ENCODE data around the gene ITPKA.
"Not testable (repeated sequence)": the region's sequence is repeated elsewhere in the genome, so short reads cannot be mapped to it uniquely, and the experiment has no call there.

Gene ITPKA

DNA sequence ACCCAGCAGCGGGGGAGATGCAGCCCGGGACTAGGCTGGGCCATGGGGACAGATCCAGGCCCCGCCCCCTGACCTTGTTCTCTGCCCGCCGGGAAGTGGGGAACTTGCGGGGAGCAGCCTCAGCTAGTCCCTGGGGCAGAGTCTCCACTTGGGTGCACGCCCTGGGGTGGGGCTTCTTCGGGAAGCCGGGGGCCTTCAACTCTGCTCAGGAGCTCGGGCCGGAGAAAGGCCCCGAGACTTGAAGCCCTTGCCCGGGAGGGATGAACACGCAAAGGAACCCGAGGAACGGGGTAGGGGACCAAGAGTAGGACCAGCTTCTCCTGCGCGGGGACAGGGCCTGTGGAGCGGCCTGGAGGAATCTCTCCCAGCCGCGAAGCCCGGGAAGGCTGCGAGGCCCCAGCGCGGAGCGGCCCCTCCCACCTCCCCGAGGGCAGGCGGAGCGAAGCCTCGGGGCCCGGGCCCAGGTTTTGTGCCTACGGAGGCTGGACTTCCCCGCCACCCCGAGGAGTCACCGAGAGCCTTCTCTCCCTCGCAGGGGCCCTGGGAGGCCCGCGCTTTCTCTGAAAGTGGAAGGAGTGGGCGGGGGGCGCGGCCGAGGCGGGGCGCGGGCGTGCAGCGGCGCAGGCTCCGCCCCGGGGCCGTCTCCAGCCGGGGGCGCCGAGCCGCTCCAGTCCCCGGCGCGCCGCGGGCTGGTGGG, at the start of gene ITPKA:
ITPKA (plus strand) TSS at position 670 of the 697 bp plus-strand sequence. CDS start 54 bp downstream, outside the sequence.
- Histone ChIP-seq H3K27ac (peak within 1 kb of the TSS in 10 of 11 experiments; percentile 13 to 91 (median 84); a peak in 18 of 22 replicates), H3K9ac (peak within 1 kb of the TSS; percentile 60 to 90 (median 84)), H3K4me3 (peak within 1 kb of the TSS; percentile 60 to 76 (median 68)), H3K4me1 (peaks cover 39 to 75% (median 68%) of the 10 kb centered on the region in 10 experiments), H3K36me3 (no peaks in the 10 kb centered on the region), H4K20me1 (peaks cover 3 to 44% (median 37%) of the 10 kb centered on the region in 11 experiments; a peak in 20 of 22 replicates), H3K9me3 (replicated peaks in 1 of 11) (no peaks in the 10 kb centered on the region), H3K4me2 (peak within 1 kb of the TSS; percentile 97 to 100 (median 100)), H3K27me3 (peaks cover 42 to 73% (median 65%) of the 10 kb centered on the region in 11 experiments)
- no peak for TF ChIP-seq Cebpa-rat (IDR thresholded peaks at IDR 0.05)

DNA sequence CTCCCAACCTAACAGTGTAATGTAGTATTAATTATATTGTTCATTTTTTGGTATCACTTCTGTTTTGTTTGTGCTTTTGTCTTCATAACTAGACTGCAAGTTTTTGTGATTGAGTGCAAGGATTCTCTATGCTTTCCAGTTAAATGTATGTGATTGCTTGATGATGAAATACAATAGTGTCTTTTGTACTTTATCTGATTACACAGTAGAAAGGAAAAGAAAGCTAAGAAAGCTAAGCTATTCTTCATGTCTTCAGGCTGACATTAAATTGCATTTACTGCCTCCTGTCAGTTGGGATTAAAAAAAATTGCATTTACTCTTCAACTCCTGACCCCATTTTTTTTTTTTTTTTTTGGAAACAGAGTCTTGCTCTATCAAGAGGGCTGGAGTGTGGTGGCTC, 48.3 kb upstream of the ITPKA start:
- Histone ChIP-seq H3K27me3 (no peaks in the 10 kb centered on the region), H3K4me3 (no peak overlapping the region), H3K36me3 (peaks cover 67 to 98% (median 93%) of the 10 kb centered on the region in 11 experiments), H3K4me1 (0 out of 20 replicates have a peak, but pooled peaks cover 0 to 5% (median 0%) of the 10 kb centered on the region in 10 experiments), H3K9me3 (replicated peaks in 1 of 11) (no peaks in the 10 kb centered on the region), H3K9ac (no peak overlapping the region), H4K20me1 (peaks cover 14 to 87% (median 32%) of the 10 kb centered on the region in 11 experiments; a peak in 18 of 22 replicates), H3K27ac (no peak overlapping the region), H3K4me2 (no peak overlapping the region)
- TF ChIP-seq Cebpa-rat (IDR thresholded peaks at IDR 0.05): no peak

DNA sequence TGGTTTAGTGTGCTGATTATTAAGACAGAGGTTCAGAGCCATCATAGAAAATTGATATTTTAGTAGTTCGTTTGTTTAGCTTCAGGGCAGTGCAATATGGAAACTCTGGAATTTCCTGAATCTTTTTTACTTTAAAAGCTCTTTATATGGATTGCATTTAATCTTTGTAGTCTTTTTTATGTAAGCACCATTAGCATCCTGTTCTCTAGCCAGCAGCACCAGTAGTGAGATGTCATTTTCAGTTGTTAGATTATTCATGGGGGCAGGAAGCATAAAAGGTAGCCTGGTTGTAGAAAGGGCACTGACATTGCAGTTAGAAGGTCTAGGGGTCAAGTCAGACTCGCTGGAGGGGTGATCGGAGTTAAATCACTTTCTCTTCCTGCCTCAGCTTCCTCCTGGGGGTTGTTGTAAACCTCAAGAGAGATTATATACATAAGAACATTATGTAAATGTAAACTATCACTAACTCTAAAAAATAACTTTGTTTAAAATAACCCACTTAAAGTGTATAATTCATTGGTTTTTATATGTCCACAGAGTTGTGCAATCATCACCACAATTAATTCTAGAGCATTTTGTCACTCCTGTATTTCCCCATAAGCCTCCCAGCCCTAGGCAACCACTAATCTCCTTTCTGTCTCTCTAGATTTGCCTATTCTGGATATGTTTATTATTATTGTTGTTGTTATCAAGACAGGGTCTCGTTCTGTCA, 31.4 kb upstream of the ITPKA start:
- Histone ChIP-seq H3K4me3 (no peak overlapping the region), H3K27ac (peak overlapping the region in 3 of 11 experiments; percentile 19 to 25 (median 20); a peak in 2 of 22 replicates), H3K36me3 (peaks cover 86 to 100% (median 96%) of the 10 kb centered on the region in 11 experiments), H3K9ac (peak overlapping the region in 1 of 11 experiments; percentile 45; a peak in 1 of 22 replicates), H3K27me3 (no peaks in the 10 kb centered on the region), H3K4me1 (peaks cover 7 to 14% (median 11%) of the 10 kb centered on the region in 10 experiments; a peak in 18 of 20 replicates), H4K20me1 (peaks cover 19 to 74% (median 48%) of the 10 kb centered on the region in 11 experiments; a peak in 18 of 22 replicates), H3K9me3 (replicated peaks in 1 of 11) (no peaks in the 10 kb centered on the region), H3K4me2 (peak overlapping the region in 9 of 11 experiments; percentile 1 to 56 (median 33); a peak in 14 of 22 replicates)
- TF ChIP-seq Cebpa-rat (IDR thresholded peaks at IDR 0.05): peak in 3 of 11 experiments; percentile 32 to 48 (median 35); a peak in 4 of 22 replicates

DNA sequence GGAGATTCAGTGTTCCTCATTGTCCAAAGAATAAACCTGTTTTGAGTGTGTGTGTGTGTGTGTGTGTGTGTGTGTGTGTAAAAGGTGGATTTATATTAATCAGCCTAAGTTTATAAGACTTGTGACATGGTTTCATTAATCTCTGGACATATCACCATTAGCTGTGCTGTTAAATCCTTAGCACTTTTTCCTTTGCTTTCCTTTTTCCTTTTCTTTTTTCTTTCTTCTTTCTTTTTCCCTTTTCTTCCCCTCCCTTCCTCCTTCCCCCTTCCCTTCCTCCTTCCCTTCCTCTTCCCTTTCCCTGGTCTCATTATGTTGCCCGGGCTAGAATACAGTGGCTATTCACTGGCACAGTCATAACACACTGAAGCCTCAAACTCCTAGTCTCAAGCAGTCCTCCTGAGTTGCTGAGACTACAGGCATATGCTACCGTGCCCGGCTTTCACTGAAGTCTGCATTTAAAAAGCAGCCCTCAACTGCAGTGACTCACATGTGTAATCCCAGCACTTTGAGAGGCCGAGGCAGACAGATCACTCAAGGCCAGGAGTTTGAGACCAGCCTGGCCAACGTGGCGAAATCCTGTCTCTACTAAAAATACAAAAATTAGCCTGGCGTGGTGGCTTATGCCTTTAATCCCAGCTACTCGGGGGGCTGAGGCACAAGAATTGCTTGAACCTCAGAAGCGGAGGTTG, 28.6 kb upstream of the ITPKA start:
- H3K36me3 ChIP-seq: peaks cover 88 to 100% (median 97%) of the 10 kb centered on the region in 11 experiments
- peaks cover 19 to 76% (median 49%) of the 10 kb centered on the region in 11 experiments; a peak in 18 of 22 replicates for H4K20me1 ChIP-seq
- no peak overlapping the region for H3K27ac ChIP-seq
- H3K4me3 ChIP-seq: no peak overlapping the region
- H3K9me3 ChIP-seq (replicated peaks in 1 of 11): no peaks in the 10 kb centered on the region
- TF ChIP-seq Cebpa-rat (IDR thresholded peaks at IDR 0.05): no peak
- H3K27me3 ChIP-seq: no peaks in the 10 kb centered on the region
- no peak overlapping the region for H3K4me2 ChIP-seq
- H3K9ac ChIP-seq: no peak overlapping the region
- peaks cover 7 to 14% (median 11%) of the 10 kb centered on the region in 10 experiments; a peak in 18 of 20 replicates for H3K4me1 ChIP-seq

DNA sequence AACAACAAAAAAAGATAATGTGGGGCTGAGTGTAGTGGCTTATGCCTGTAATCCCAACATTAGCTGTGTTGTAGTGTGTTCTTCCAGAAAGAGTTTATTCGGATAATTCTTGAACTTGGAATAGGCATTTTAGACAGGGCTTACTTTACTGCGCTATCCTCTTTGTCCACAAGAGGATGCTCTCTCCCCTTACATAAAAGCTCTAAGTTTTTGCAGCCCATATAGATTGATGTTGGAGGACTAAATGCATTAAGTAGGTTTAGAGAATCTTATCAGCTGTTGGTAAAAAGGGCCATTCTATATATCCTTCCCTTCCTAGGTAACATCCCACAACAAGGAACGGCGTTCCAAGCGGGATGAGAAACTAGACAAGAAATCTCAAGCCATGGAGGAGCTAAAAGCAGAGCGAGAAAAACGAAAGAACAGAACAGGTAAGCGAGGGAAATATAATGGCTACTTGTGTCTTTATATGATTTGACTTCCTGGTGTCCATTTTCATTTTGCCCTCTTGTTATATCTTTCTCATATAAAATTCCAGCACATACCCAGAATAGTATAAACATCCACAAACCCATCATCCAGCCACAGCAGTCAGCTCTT, 27.8 kb upstream of the ITPKA start:
- H3K27ac ChIP-seq: no peak overlapping the region
- H3K4me2 ChIP-seq: no peak overlapping the region
- H3K27me3 ChIP-seq: no peaks in the 10 kb centered on the region
- peaks cover 19 to 76% (median 49%) of the 10 kb centered on the region in 11 experiments; a peak in 18 of 22 replicates for H4K20me1 ChIP-seq
- no peak for TF ChIP-seq Cebpa-rat (IDR thresholded peaks at IDR 0.05)
- H3K4me3 ChIP-seq: no peak overlapping the region
- H3K9me3 ChIP-seq (replicated peaks in 1 of 11): no peaks in the 10 kb centered on the region
- H3K4me1 ChIP-seq: peaks cover 7 to 14% (median 11%) of the 10 kb centered on the region in 10 experiments; a peak in 18 of 20 replicates
- H3K9ac ChIP-seq: no peak overlapping the region
- peaks cover 88 to 100% (median 97%) of the 10 kb centered on the region in 11 experiments for H3K36me3 ChIP-seq

DNA sequence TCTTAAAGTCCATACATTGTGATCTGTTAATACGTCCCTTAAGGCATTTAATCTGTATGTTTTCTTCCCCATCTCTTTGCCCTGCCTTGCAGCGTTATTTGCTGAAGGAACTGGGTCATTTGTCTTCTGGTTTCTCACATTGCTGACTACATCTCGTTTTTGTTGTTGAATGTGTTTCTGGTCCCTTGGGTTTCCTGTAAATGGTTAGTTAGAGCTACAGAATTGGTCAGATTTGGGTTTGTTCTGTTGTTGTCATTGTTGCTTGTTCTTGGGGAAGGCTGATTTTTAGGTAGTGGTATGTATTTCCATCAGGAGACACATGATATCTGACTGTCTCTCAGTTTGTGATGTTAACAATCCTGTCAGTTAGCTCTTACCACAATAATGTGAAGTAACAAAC, 27.0 kb upstream of the ITPKA start:
- no peak overlapping the region for H3K9ac ChIP-seq
- no peak for TF ChIP-seq Cebpa-rat (IDR thresholded peaks at IDR 0.05)
- H3K27me3 ChIP-seq: no peaks in the 10 kb centered on the region
- H3K4me3 ChIP-seq: no peak overlapping the region
- no peak overlapping the region for H3K4me2 ChIP-seq
- H3K36me3 ChIP-seq: peaks cover 88 to 100% (median 98%) of the 10 kb centered on the region in 11 experiments
- peaks cover 18 to 69% (median 44%) of the 10 kb centered on the region in 11 experiments; a peak in 18 of 22 replicates for H4K20me1 ChIP-seq
- peaks cover 6 to 11% (median 9%) of the 10 kb centered on the region in 10 experiments; a peak in 18 of 20 replicates for H3K4me1 ChIP-seq
- no peaks in the 10 kb centered on the region for H3K9me3 ChIP-seq (replicated peaks in 1 of 11)
- H3K27ac ChIP-seq: no peak overlapping the region

DNA sequence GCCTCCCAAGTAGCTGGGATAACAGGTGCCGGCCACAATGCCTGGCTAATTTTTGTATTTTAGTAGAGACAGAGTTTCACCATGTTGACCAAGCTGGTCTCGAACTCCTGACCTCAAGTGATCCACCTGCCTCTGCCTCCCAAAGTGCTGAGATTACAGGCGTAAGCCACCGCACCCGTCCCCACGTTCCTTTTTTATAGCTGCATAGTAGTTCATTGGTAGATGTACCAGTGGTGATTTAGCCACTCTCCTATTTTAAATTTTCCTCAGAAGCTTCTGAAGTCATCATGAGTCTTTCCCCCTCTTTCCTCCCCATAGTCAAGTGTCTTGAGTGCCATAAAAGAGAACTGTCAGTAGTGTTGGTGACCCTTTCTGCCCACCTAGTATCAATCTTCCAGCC, 24.0 kb upstream of the ITPKA start:
- not testable (repeated sequence) for H3K4me1 ChIP-seq; H3K27ac ChIP-seq; H3K4me2 ChIP-seq; H3K27me3 ChIP-seq; H3K9me3 ChIP-seq (replicated peaks in 1 of 11); H3K9ac ChIP-seq; H3K4me3 ChIP-seq
- H4K20me1 ChIP-seq: peaks cover 11 to 42% (median 19%) of the 10 kb centered on the region in 11 experiments; a peak in 14 of 22 replicates
- peaks cover 91 to 100% (median 99%) of the 10 kb centered on the region in 11 experiments for H3K36me3 ChIP-seq

DNA sequence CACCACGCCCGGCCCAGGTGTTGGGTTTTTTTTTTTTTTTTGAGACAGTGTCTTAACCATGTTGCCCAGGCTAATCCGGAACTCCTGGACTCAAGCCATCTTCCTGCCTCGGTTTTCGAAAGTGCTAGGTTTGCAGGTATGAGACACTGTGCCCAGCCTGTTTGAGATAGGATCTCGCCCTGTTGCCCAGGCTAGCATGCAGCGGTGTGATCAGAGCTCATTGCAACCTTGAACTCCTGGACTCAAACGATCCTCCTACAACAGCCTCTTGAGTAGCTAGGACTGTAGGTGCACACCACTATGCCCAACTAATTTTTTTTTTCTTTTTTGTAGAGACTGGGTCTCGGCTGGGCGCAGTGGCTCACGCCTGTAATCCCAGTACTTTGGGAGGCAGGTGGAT, 20.3 kb upstream of the ITPKA start:
- Histone ChIP-seq H3K4me3 (no peak overlapping the region), H3K36me3 (peaks cover 98 to 100% (median 100%) of the 10 kb centered on the region in 11 experiments)
- TF ChIP-seq Cebpa-rat (IDR thresholded peaks at IDR 0.05): no peak

More for the DNA sequence above, 20.3 kb upstream of the ITPKA start:
- H3K27me3 ChIP-seq: no peaks in the 10 kb centered on the region
- no peaks in the 10 kb centered on the region for H3K9me3 ChIP-seq (replicated peaks in 1 of 11)
- no peak overlapping the region for H3K9ac ChIP-seq
- 0 out of 20 replicates have a peak, but pooled peaks cover 0 to 5% (median 0%) of the 10 kb centered on the region in 10 experiments for H3K4me1 ChIP-seq
- no peak overlapping the region for H3K4me2 ChIP-seq
- peaks cover 0 to 14% (median 0%) of the 10 kb centered on the region in 11 experiments; a peak in 5 of 22 replicates for H4K20me1 ChIP-seq
- H3K27ac ChIP-seq: no peak overlapping the region

Measured in BLaER1 treated with 17β-estradiol and CSF1 and Interleukin-3, amounts not matched to agents 10 nM and 100 nM (cell line).